HG03025 (cell line): Measurements from ENCODE around the gene C11orf52.

ENCODE experiments used
- ATAC-seq: cut with Tn5 transposase; IDR thresholded peaks from one replicate; pipeline ENCODE4 v1.9.1; 2021; ENCODE audit warnings: mild to moderate bottlenecking, moderate library complexity; ENCODE audit not compliant: unreplicated experiment, low FRiP score

The C11orf52 gene

DNA sequence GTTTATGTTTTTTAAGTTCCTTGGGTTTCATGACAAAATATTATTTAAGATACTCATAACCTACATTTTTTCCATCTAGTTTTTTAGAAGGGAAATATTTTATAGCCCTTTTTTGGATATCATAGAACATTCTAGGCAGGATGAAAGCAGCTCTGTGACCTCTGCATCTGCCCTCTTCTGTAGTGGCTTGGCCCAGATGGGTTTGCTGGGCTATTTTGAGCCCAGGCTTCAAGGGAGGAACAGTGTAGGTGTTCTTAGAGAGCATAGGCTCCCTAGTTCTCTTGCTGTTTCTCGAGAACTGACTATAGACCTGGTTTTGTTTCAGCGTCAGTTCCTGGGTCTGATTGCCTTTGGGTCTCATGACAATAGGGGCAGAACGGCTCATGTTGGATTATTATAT lies 50.6 kb downstream of the C11orf52 start:
- ATAC-seq, result no peak

- ATAC-seq, result no peak
Observed at GRCh38 chr11:111974446-111974845, 55.7 kb downstream of the C11orf52 start.

- no peak for ATAC-seq
Observed at GRCh38 chr11:111975076-111975806, 56.5 kb downstream of the C11orf52 start.

DNA sequence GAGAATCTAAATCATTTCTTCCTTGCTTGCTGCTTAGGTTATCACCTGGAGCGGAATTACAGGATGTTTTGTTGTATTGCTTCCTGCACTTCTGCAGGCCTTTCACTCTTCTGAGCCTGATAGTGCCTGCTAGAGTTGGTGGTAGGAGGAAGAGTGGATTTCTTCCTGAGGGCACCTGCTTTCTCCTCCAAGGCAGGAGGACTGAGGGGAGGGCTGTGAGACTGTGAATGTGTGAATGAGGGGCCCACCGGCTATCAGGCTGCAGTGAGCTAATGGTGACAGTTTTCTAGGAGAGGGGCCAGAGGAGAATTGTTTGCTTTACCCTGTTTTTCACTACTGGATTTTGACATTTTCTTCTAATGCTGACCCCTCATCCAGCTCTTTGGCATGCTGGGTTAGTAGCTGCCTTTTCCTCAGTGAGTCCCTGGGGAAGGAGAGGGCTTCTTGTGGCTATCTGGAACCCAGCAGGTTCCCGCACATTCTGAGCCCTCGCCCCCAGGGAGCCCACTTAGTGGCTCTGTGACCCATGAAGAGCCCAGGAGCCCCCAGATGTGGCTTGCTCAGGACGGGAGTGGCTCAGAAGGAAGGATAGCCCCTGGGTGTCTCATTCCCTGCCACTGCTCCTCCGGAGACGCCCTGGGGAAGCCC lies 57.5 kb downstream of the C11orf52 start:
- ATAC-seq, result no peak
